HFFc6 (cell line): Measurements from ENCODE around the gene FCF1. TPM values are rescaled to one million over a fixed set of nuclear protein-coding genes. Genes with fewer than 3 reads are reported as not detected.

Source experiments
- DNase-seq: peaks from one replicate; pipeline ENCODE4 v3.0.0-alpha.2; 2018
- H3K27ac Mint-ChIP-seq: 2 replicates; pipeline ENCODE4 v1.8.0; 2020; ENCODE audit warnings: mild to moderate bottlenecking, mixed read lengths
- H3K27me3 Mint-ChIP-seq: 2 replicates; pipeline ENCODE4 v1.8.0; 2021; ENCODE audit warnings: mild to moderate bottlenecking, moderate library complexity, mixed read lengths; ENCODE audit not compliant: insufficient read depth
- H3K36me3 Mint-ChIP-seq: 2 replicates; pipeline ENCODE4 v1.8.0; 2021; ENCODE audit warnings: low read depth, mixed read lengths
- H3K4me1 Mint-ChIP-seq: 2 replicates; pipeline ENCODE4 v1.8.0; 2020; ENCODE audit warnings: low read depth, mixed read lengths
- H3K4me3 Mint-ChIP-seq: 2 replicates; pipeline ENCODE4 v1.8.0; 2020; ENCODE audit warnings: mild to moderate bottlenecking, moderate library complexity, mixed read lengths
- H3K9me3 Mint-ChIP-seq: 2 replicates; pipeline ENCODE4 v1.8.0; 2020; ENCODE audit warnings: mild to moderate bottlenecking, mixed read lengths
- CTCF ChIP-seq: fragments of 200-600 bp; sonication (generic); IDR thresholded peaks from 2 replicates; pipeline ENCODE4 v1.5.0; 2021; ENCODE audit warnings: antibody characterized with exemption, mild to moderate bottlenecking
- total RNA-seq, 6 experiments: library from RNA; stranded (reverse); fragmentation: NEBNext Ultra II Directional; extraction: Animal tissue kit (Norgen Biotek cat#: 25700); gene quantifications; 2 replicates in 1 of 6; 3 replicates in 5 of 6; pipeline ENCODE4 v1.2.3, GENCODE V29; 2021

FCF1 gene
- total RNA-seq, 6 experiments from 2014 or later = 69.7 to 87.4 (median 79.6) TPM

GRCh38 chr14:74710480-74710879 is 2.5 kb upstream of the FCF1 start:
- Mint-ChIP-seq H3K36me3 (peaks cover 16% of the 10 kb centered on the region), H3K4me3 (peak overlapping the region; percentile 35)
- no peak for DNase-seq

GRCh38 chr14:74711651-74712050 is 1.3 kb upstream of the FCF1 start:
- TF ChIP-seq CTCF = no peak
- Mint-ChIP-seq H3K4me3 (peak overlapping the region; percentile 99), H3K27me3 (no peaks in the 10 kb centered on the region; the same call in 1 of the 2 replicates), H3K4me1 (peaks cover 49% of the 10 kb centered on the region), H3K9me3 (no peaks in the 10 kb centered on the region), H3K36me3 (peaks cover 26% of the 10 kb centered on the region), H3K27ac (no peak overlapping the region)
- no peak for DNase-seq

More at GRCh38 chr14:74710480-74710879, 2.5 kb upstream of the FCF1 start:
- peaks cover 56% of the 10 kb centered on the region for H3K4me1 Mint-ChIP-seq
- H3K9me3 Mint-ChIP-seq = no peaks in the 10 kb centered on the region
- no peaks in the 10 kb centered on the region; the same call in 1 of the 2 replicates for H3K27me3 Mint-ChIP-seq
- 0 out of 2 replicates have a peak overlapping the region, but pooled peaks have one; percentile 43 for H3K27ac Mint-ChIP-seq
- TF ChIP-seq CTCF = no peak

- TF ChIP-seq CTCF = no peak
- Mint-ChIP-seq H3K4me3 (peak overlapping the region; percentile 99), H3K27me3 (no peaks in the 10 kb centered on the region; the same call in 1 of the 2 replicates), H3K9me3 (no peaks in the 10 kb centered on the region), H3K27ac (peak overlapping the region; percentile 97), H3K36me3 (peaks cover 28% of the 10 kb centered on the region), H3K4me1 (peaks cover 49% of the 10 kb centered on the region)
- DNase-seq = no peak
Observed at GRCh38 chr14:74713395-74713735, 421 bp downstream of the FCF1 start.

- DNase-seq = peak; percentile 36
- H3K4me1 Mint-ChIP-seq = peaks cover 8% of the 10 kb centered on the region
- H3K36me3 Mint-ChIP-seq = peaks cover 25% of the 10 kb centered on the region
- no peak overlapping the region for H3K4me3 Mint-ChIP-seq
- no peaks in the 10 kb centered on the region for H3K27me3 Mint-ChIP-seq
- H3K9me3 Mint-ChIP-seq = no peaks in the 10 kb centered on the region
- peak overlapping the region; percentile 1; the same call in 1 of the 2 replicates for H3K27ac Mint-ChIP-seq
- no peak for TF ChIP-seq CTCF
Observed at GRCh38 chr14:74720526-74720925, 7.6 kb downstream of the FCF1 start.

GRCh38 chr14:74723134-74723533 is 10.2 kb downstream of the FCF1 start:
- Mint-ChIP-seq H3K4me1 (peaks cover 8% of the 10 kb centered on the region), H3K27ac (no peak overlapping the region), H3K4me3 (no peak overlapping the region), H3K36me3 (peaks cover 28% of the 10 kb centered on the region), H3K27me3 (no peaks in the 10 kb centered on the region), H3K9me3 (no peaks in the 10 kb centered on the region)
- no peak for TF ChIP-seq CTCF
- DNase-seq = no peak

- H3K4me3 Mint-ChIP-seq = no peak overlapping the region
- H3K36me3 Mint-ChIP-seq = peaks cover 20% of the 10 kb centered on the region
- no peak overlapping the region for H3K27ac Mint-ChIP-seq
- H3K9me3 Mint-ChIP-seq = no peaks in the 10 kb centered on the region
- no peak for TF ChIP-seq CTCF
- H3K4me1 Mint-ChIP-seq = peaks cover 6% of the 10 kb centered on the region
- no peaks in the 10 kb centered on the region for H3K27me3 Mint-ChIP-seq
- DNase-seq = no peak
Observed at GRCh38 chr14:74732387-74732786, 19.4 kb downstream of the FCF1 start.
